ENCODE results near the gene MVB12B. TPM values are rescaled to one million over a fixed set of nuclear protein-coding genes. Genes with fewer than 3 reads are reported as not detected.

Gene MVB12B
- total RNA-seq, 1 experiment from 2014 or later = 5.7 TPM

DNA sequence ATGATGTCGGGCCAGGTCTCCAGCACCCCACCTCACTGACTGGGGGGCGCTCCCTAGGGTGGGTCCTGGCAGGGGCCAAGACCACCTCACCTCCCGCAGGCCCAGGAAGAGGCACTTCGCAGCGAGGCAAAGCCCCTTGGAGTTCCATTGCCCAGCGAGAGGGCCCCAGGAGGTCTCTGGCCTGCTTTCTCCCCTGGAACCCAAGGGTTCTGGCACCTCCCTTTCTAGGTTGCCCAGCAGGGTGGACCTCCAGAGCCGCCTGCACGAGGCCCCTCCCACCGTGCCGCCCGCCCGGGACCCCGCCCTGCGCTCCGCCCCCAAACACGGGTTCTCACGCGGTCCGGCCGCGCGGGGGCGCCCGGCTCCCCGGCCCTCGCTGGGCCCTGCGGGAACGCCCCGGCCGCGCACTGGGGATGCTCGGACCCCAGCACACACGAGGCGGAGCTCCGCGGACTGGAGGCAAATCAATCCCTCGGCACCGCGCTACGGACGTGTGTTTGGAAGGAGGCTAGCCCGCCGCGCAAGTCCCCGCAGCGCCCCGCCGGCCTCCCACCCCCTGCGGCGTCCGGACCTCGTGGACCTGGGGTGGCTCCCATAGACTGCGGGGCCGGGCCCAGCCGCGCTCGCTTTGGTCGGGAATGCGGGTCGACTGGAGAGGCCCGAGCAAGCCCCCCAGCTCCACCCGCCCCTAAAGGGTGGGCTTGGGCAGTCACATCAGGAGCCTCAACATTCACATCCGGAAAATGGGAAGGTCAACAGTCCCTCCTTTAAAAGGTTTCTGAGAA, 187.6 kb downstream of the MVB12B start (continued):
- TF ChIP-seq, protein P1, sequence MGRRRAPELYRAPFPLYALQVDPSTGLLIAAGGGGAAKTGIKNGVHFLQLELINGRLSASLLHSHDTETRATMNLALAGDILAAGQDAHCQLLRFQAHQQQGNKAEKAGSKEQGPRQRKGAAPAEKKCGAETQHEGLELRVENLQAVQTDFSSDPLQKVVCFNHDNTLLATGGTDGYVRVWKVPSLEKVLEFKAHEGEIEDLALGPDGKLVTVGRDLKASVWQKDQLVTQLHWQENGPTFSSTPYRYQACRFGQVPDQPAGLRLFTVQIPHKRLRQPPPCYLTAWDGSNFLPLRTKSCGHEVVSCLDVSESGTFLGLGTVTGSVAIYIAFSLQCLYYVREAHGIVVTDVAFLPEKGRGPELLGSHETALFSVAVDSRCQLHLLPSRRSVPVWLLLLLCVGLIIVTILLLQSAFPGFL (CRISPR knock-in tag; IDR thresholded peaks at IDR 0.05; ENCODE audit: borderline replicate concordance) = no peak
- no peak for TF ChIP-seq IRF2 (CRISPR knock-in tag; IDR thresholded peaks at IDR 0.05; ENCODE audit: borderline replicate concordance, low read depth)
- no peak for TF ChIP-seq TP53 (CRISPR knock-in tag; IDR thresholded peaks at IDR 0.05)
- no peak for TF ChIP-seq ZBTB21 (CRISPR knock-in tag; IDR thresholded peaks at IDR 0.05; ENCODE audit: borderline replicate concordance)
- TF ChIP-seq OVOL2 (CRISPR knock-in tag; IDR thresholded peaks at IDR 0.05; ENCODE audit: borderline replicate concordance) = no peak
- TF ChIP-seq ZNF423 (CRISPR knock-in tag; IDR thresholded peaks at IDR 0.05) = peak; percentile 94
- no peak for TF ChIP-seq ZNF219 (CRISPR knock-in tag; IDR thresholded peaks at IDR 0.05; ENCODE audit: borderline replicate concordance)
- no peak for TF ChIP-seq JUN (CRISPR knock-in tag; IDR thresholded peaks at IDR 0.05)
- TF ChIP-seq, protein P2, sequence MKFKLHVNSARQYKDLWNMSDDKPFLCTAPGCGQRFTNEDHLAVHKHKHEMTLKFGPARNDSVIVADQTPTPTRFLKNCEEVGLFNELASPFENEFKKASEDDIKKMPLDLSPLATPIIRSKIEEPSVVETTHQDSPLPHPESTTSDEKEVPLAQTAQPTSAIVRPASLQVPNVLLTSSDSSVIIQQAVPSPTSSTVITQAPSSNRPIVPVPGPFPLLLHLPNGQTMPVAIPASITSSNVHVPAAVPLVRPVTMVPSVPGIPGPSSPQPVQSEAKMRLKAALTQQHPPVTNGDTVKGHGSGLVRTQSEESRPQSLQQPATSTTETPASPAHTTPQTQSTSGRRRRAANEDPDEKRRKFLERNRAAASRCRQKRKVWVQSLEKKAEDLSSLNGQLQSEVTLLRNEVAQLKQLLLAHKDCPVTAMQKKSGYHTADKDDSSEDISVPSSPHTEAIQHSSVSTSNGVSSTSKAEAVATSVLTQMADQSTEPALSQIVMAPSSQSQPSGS (CRISPR knock-in tag; IDR thresholded peaks at IDR 0.05; ENCODE audit: borderline replicate concordance, low read depth) = no peak
- TF ChIP-seq, protein P3, sequence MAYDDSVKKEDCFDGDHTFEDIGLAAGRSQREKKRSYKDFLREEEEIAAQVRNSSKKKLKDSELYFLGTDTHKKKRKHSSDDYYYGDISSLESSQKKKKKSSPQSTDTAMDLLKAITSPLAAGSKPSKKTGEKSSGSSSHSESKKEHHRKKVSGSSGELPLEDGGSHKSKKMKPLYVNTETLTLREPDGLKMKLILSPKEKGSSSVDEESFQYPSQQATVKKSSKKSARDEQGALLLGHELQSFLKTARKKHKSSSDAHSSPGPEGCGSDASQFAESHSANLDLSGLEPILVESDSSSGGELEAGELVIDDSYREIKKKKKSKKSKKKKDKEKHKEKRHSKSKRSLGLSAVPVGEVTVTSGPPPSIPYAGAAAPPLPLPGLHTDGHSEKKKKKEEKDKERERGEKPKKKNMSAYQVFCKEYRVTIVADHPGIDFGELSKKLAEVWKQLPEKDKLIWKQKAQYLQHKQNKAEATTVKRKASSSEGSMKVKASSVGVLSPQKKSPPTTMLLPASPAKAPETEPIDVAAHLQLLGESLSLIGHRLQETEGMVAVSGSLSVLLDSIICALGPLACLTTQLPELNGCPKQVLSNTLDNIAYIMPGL (CRISPR knock-in tag; IDR thresholded peaks at IDR 0.05) = peak; percentile 86
- TF ChIP-seq FOXP1 (CRISPR knock-in tag; IDR thresholded peaks at IDR 0.05; ENCODE audit: borderline replicate concordance) = no peak
- TF ChIP-seq, protein P4, sequence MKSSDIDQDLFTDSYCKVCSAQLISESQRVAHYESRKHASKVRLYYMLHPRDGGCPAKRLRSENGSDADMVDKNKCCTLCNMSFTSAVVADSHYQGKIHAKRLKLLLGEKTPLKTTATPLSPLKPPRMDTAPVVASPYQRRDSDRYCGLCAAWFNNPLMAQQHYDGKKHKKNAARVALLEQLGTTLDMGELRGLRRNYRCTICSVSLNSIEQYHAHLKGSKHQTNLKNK (CRISPR knock-in tag; IDR thresholded peaks at IDR 0.05) = no peak
- TF ChIP-seq, protein P5, sequence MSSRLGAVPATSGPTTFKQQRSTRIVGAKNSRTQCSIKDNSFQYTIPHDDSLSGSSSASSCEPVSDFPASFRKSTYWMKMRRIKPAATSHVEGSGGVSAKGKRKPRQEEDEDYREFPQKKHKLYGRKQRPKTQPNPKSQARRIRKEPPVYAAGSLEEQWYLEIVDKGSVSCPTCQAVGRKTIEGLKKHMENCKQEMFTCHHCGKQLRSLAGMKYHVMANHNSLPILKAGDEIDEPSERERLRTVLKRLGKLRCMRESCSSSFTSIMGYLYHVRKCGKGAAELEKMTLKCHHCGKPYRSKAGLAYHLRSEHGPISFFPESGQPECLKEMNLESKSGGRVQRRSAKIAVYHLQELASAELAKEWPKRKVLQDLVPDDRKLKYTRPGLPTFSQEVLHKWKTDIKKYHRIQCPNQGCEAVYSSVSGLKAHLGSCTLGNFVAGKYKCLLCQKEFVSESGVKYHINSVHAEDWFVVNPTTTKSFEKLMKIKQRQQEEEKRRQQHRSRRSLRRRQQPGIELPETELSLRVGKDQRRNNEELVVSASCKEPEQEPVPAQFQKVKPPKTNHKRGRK (CRISPR knock-in tag; IDR thresholded peaks at IDR 0.05; ENCODE audit: borderline replicate concordance) = no peak
- no peak for TF ChIP-seq NFYB (CRISPR knock-in tag; conservative IDR thresholded peaks at IDR 0.05; ENCODE audit: low read depth)
- TF ChIP-seq SP1 (CRISPR knock-in tag; conservative IDR thresholded peaks at IDR 0.05) = peak; percentile 86
- no peak for TF ChIP-seq TEAD4 (CRISPR knock-in tag; IDR thresholded peaks at IDR 0.05)
- TF ChIP-seq, protein P6, sequence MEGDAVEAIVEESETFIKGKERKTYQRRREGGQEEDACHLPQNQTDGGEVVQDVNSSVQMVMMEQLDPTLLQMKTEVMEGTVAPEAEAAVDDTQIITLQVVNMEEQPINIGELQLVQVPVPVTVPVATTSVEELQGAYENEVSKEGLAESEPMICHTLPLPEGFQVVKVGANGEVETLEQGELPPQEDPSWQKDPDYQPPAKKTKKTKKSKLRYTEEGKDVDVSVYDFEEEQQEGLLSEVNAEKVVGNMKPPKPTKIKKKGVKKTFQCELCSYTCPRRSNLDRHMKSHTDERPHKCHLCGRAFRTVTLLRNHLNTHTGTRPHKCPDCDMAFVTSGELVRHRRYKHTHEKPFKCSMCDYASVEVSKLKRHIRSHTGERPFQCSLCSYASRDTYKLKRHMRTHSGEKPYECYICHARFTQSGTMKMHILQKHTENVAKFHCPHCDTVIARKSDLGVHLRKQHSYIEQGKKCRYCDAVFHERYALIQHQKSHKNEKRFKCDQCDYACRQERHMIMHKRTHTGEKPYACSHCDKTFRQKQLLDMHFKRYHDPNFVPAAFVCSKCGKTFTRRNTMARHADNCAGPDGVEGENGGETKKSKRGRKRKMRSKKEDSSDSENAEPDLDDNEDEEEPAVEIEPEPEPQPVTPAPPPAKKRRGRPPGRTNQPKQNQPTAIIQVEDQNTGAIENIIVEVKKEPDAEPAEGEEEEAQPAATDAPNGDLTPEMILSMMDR (IDR thresholded peaks at IDR 0.05) = peak; percentile 56
- TF ChIP-seq, protein P7, sequence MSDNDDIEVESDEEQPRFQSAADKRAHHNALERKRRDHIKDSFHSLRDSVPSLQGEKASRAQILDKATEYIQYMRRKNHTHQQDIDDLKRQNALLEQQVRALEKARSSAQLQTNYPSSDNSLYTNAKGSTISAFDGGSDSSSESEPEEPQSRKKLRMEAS (CRISPR knock-in tag; IDR thresholded peaks at IDR 0.05) = peak; percentile 65; the same call in 1 of the 2 replicates
- TF ChIP-seq GABPB1 (CRISPR knock-in tag; IDR thresholded peaks at IDR 0.05) = no peak
- TF ChIP-seq RELA (CRISPR knock-in tag; IDR thresholded peaks at IDR 0.05; ENCODE audit: borderline replicate concordance) = no peak
- TF ChIP-seq, protein P8, sequence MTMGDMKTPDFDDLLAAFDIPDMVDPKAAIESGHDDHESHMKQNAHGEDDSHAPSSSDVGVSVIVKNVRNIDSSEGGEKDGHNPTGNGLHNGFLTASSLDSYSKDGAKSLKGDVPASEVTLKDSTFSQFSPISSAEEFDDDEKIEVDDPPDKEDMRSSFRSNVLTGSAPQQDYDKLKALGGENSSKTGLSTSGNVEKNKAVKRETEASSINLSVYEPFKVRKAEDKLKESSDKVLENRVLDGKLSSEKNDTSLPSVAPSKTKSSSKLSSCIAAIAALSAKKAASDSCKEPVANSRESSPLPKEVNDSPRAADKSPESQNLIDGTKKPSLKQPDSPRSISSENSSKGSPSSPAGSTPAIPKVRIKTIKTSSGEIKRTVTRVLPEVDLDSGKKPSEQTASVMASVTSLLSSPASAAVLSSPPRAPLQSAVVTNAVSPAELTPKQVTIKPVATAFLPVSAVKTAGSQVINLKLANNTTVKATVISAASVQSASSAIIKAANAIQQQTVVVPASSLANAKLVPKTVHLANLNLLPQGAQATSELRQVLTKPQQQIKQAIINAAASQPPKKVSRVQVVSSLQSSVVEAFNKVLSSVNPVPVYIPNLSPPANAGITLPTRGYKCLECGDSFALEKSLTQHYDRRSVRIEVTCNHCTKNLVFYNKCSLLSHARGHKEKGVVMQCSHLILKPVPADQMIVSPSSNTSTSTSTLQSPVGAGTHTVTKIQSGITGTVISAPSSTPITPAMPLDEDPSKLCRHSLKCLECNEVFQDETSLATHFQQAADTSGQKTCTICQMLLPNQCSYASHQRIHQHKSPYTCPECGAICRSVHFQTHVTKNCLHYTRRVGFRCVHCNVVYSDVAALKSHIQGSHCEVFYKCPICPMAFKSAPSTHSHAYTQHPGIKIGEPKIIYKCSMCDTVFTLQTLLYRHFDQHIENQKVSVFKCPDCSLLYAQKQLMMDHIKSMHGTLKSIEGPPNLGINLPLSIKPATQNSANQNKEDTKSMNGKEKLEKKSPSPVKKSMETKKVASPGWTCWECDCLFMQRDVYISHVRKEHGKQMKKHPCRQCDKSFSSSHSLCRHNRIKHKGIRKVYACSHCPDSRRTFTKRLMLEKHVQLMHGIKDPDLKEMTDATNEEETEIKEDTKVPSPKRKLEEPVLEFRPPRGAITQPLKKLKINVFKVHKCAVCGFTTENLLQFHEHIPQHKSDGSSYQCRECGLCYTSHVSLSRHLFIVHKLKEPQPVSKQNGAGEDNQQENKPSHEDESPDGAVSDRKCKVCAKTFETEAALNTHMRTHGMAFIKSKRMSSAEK (CRISPR knock-in tag; IDR thresholded peaks at IDR 0.05; ENCODE audit: borderline replicate concordance) = no peak
- no peak for TF ChIP-seq TEAD1 (CRISPR knock-in tag; IDR thresholded peaks at IDR 0.05)
- TF ChIP-seq NR2C2 (CRISPR knock-in tag; IDR thresholded peaks at IDR 0.05) = no peak
- TF ChIP-seq, protein P9, sequence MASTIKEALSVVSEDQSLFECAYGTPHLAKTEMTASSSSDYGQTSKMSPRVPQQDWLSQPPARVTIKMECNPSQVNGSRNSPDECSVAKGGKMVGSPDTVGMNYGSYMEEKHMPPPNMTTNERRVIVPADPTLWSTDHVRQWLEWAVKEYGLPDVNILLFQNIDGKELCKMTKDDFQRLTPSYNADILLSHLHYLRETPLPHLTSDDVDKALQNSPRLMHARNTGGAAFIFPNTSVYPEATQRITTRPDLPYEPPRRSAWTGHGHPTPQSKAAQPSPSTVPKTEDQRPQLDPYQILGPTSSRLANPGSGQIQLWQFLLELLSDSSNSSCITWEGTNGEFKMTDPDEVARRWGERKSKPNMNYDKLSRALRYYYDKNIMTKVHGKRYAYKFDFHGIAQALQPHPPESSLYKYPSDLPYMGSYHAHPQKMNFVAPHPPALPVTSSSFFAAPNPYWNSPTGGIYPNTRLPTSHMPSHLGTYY (CRISPR knock-in tag; IDR thresholded peaks at IDR 0.05) = no peak
- peak; percentile 95 for TF ChIP-seq GTF2I (CRISPR knock-in tag; conservative IDR thresholded peaks at IDR 0.05)

Data from WTC11 (cell line).